Measurements from ENCODE around the gene SLC2A3.

SLC2A3 gene

GRCh38 chr12:7940906-7941305 lies 4.9 kb upstream of the SLC2A3 start:
- H3K27me3 ChIP-seq (ENCODE audit: low read depth, low read length) = no peaks in the 10 kb centered on the region
- no peak overlapping the region for H3K4me3 ChIP-seq (ENCODE audit: low read length)
- no peaks in the 10 kb centered on the region for H3K79me2 ChIP-seq (ENCODE audit: low read length)
- no peaks in the 10 kb centered on the region for H3K36me3 ChIP-seq (replicated peaks; ENCODE audit: low read depth, low read length)
- no peak for TF ChIP-seq EZH2phosphoT487 (IDR thresholded peaks at IDR 0.05; ENCODE audit: low read depth)
- H2AFZ ChIP-seq (ENCODE audit: low read depth, low read length) = no peak overlapping the region
- H3K4me2 ChIP-seq (ENCODE audit: low read length) = no peak overlapping the region
- H3K9ac ChIP-seq (ENCODE audit: low read length) = no peak overlapping the region
- H4K20me1 ChIP-seq (ENCODE audit: insufficient read depth, low read length) = no peaks in the 10 kb centered on the region
- no peak overlapping the region for H3K27ac ChIP-seq (ENCODE audit: low read length)
- peaks cover 4% of the 10 kb centered on the region for H3K4me1 ChIP-seq (ENCODE audit: low read length)
- no peaks in the 10 kb centered on the region for H3K9me3 ChIP-seq (ENCODE audit: insufficient read depth, low read length)

GRCh38 chr12:7937833-7938506 lies 2.0 kb upstream of the SLC2A3 start:
- no peaks in the 10 kb centered on the region for H3K79me2 ChIP-seq (ENCODE audit: low read length)
- no peak overlapping the region for H3K4me2 ChIP-seq (ENCODE audit: low read length)
- H3K27me3 ChIP-seq (ENCODE audit: low read depth, low read length) = no peaks in the 10 kb centered on the region
- TF ChIP-seq CTCF (IDR thresholded peaks at IDR 0.05; ENCODE audit: low read depth, low read length) (no peak), EZH2phosphoT487 (IDR thresholded peaks at IDR 0.05; ENCODE audit: low read depth) (no peak)
- H2AFZ ChIP-seq (ENCODE audit: low read depth, low read length) = no peak overlapping the region
- H4K20me1 ChIP-seq (ENCODE audit: insufficient read depth, low read length) = no peaks in the 10 kb centered on the region
- no peaks in the 10 kb centered on the region for H3K36me3 ChIP-seq (replicated peaks; ENCODE audit: low read depth, low read length)
- no peak overlapping the region for H3K9ac ChIP-seq (ENCODE audit: low read length)
- no peak overlapping the region for H3K27ac ChIP-seq (ENCODE audit: low read length)
- no peak overlapping the region for H3K4me3 ChIP-seq (ENCODE audit: low read length)
- H3K4me1 ChIP-seq (ENCODE audit: low read length) = peaks cover 26% of the 10 kb centered on the region
- no peaks in the 10 kb centered on the region for H3K9me3 ChIP-seq (ENCODE audit: insufficient read depth, low read length)

GRCh38 chr12:7934889-7935492 lies 996 bp downstream of the SLC2A3 start:
- Histone ChIP-seq H3K79me2 (ENCODE audit: low read length) (no peaks in the 10 kb centered on the region), H3K4me3 (ENCODE audit: low read length) (peak overlapping the region; percentile 89), H3K36me3 (replicated peaks; ENCODE audit: low read depth, low read length) (no peaks in the 10 kb centered on the region), H2AFZ (ENCODE audit: low read depth, low read length) (no peak overlapping the region), H4K20me1 (ENCODE audit: insufficient read depth, low read length) (no peaks in the 10 kb centered on the region), H3K27me3 (ENCODE audit: low read depth, low read length) (no peaks in the 10 kb centered on the region), H3K9ac (ENCODE audit: low read length) (peak overlapping the region; percentile 80; the same call in 1 of the 2 replicates), H3K4me2 (ENCODE audit: low read length) (peak overlapping the region; percentile 91), H3K4me1 (ENCODE audit: low read length) (peaks cover 26% of the 10 kb centered on the region), H3K9me3 (ENCODE audit: insufficient read depth, low read length) (no peaks in the 10 kb centered on the region), H3K27ac (ENCODE audit: low read length) (no peak overlapping the region)
- TF ChIP-seq EZH2phosphoT487 (IDR thresholded peaks at IDR 0.05; ENCODE audit: low read depth) (no peak), CTCF (IDR thresholded peaks at IDR 0.05; ENCODE audit: low read depth, low read length) (no peak)

GRCh38 chr12:7934091-7934888 lies 1.7 kb downstream of the SLC2A3 start:
- H3K79me2 ChIP-seq (ENCODE audit: low read length) = no peaks in the 10 kb centered on the region

More at GRCh38 chr12:7934091-7934888, 1.7 kb downstream of the SLC2A3 start:
- Histone ChIP-seq H2AFZ (ENCODE audit: low read depth, low read length) (no peak overlapping the region), H3K27ac (ENCODE audit: low read length) (no peak overlapping the region), H3K36me3 (replicated peaks; ENCODE audit: low read depth, low read length) (no peaks in the 10 kb centered on the region), H3K27me3 (ENCODE audit: low read depth, low read length) (no peaks in the 10 kb centered on the region), H4K20me1 (ENCODE audit: insufficient read depth, low read length) (no peaks in the 10 kb centered on the region), H3K4me3 (ENCODE audit: low read length) (peak overlapping the region; percentile 89), H3K4me2 (ENCODE audit: low read length) (peak overlapping the region; percentile 91), H3K4me1 (ENCODE audit: low read length) (peaks cover 26% of the 10 kb centered on the region), H3K9ac (ENCODE audit: low read length) (peak overlapping the region; percentile 34; the same call in 1 of the 2 replicates), H3K9me3 (ENCODE audit: insufficient read depth, low read length) (no peaks in the 10 kb centered on the region)
- no peak for TF ChIP-seq EZH2phosphoT487 (IDR thresholded peaks at IDR 0.05; ENCODE audit: low read depth)
- no peak for TF ChIP-seq CTCF (IDR thresholded peaks at IDR 0.05; ENCODE audit: low read depth, low read length)
